Measurements from ENCODE around the gene C19orf12. TPM values are rescaled to one million over a fixed set of nuclear protein-coding genes. Genes with fewer than 3 reads are reported as not detected.

Gene C19orf12
- polyA plus RNA-seq, 1 donor from 2014 or later: 83.8 TPM

- TF ChIP-seq EP300 (conservative IDR thresholded peaks at IDR 0.05; ENCODE audit: poor library complexity, severe bottlenecking) (no peak), REST (IDR thresholded peaks at IDR 0.05; ENCODE audit: borderline replicate concordance) (no peak), RAD21 (conservative IDR thresholded peaks at IDR 0.05) (no peak), MXI1 (conservative IDR thresholded peaks at IDR 0.05; ENCODE audit: poor library complexity, severe bottlenecking) (no peak), EZH2 (IDR thresholded peaks at IDR 0.05; ENCODE audit: borderline replicate concordance, insufficient read depth, low read length, poor library complexity, severe bottlenecking) (no peak), TAF1 (IDR thresholded peaks at IDR 0.05; ENCODE audit: low read depth) (no peak), POLR2AphosphoS5 (IDR thresholded peaks at IDR 0.05) (no peak), CTCF (IDR thresholded peaks at IDR 0.05; ENCODE audit: poor library complexity, severe bottlenecking) (no peak), SMC3 (conservative IDR thresholded peaks at IDR 0.05; ENCODE audit: poor library complexity) (no peak)
- no peaks in the 10 kb centered on the region for H4K20me1 ChIP-seq (ENCODE audit: insufficient read depth)
- H2AFZ ChIP-seq (ENCODE audit: low read depth, low read length): no peak overlapping the region
Observed at GRCh38 chr19:29660835-29661234, 54.2 kb downstream of the C19orf12 start.

GRCh38 chr19:29658221-29658991 is 56.7 kb downstream of the C19orf12 start:
- no peaks in the 10 kb centered on the region for H3K9me2 ChIP-seq (ENCODE audit: insufficient read depth, low read length)
- no peaks in the 10 kb centered on the region for H3K9me3 ChIP-seq (ENCODE audit: low read length)
- H3K4me2 ChIP-seq (ENCODE audit: low read length): no peak overlapping the region
- H3K79me2 ChIP-seq (replicated peaks; ENCODE audit: insufficient read depth, low read length): no peaks in the 10 kb centered on the region
- H3K4me3 ChIP-seq (ENCODE audit: low read length): no peak overlapping the region
- H4K20me1 ChIP-seq (ENCODE audit: insufficient read depth): no peaks in the 10 kb centered on the region
- no peaks in the 10 kb centered on the region for H3K27me3 ChIP-seq (ENCODE audit: insufficient read depth, low read depth, low read length)
- no peak overlapping the region for H2AFZ ChIP-seq (ENCODE audit: low read depth, low read length)
- H3F3A ChIP-seq (ENCODE audit: insufficient read depth, low read length, poor library complexity, severe bottlenecking): no peaks in the 10 kb centered on the region
- no peak overlapping the region for H3K9ac ChIP-seq (ENCODE audit: low read length)
- TF ChIP-seq MXI1 (conservative IDR thresholded peaks at IDR 0.05; ENCODE audit: poor library complexity, severe bottlenecking): no peak
- no peak for TF ChIP-seq RAD21 (conservative IDR thresholded peaks at IDR 0.05)
- TF ChIP-seq POLR2AphosphoS5 (IDR thresholded peaks at IDR 0.05): no peak
- TF ChIP-seq REST (IDR thresholded peaks at IDR 0.05; ENCODE audit: borderline replicate concordance): no peak
- TF ChIP-seq EZH2 (IDR thresholded peaks at IDR 0.05; ENCODE audit: borderline replicate concordance, insufficient read depth, low read length, poor library complexity, severe bottlenecking): no peak
- TF ChIP-seq CTCF (IDR thresholded peaks at IDR 0.05; ENCODE audit: poor library complexity, severe bottlenecking): no peak
- no peak for TF ChIP-seq EP300 (conservative IDR thresholded peaks at IDR 0.05; ENCODE audit: poor library complexity, severe bottlenecking)
- no peak for TF ChIP-seq SMC3 (conservative IDR thresholded peaks at IDR 0.05; ENCODE audit: poor library complexity)
- TF ChIP-seq TAF1 (IDR thresholded peaks at IDR 0.05; ENCODE audit: low read depth): no peak
- no peaks in the 10 kb centered on the region for H3K36me3 ChIP-seq (ENCODE audit: insufficient read depth, low read length)
- no peak overlapping the region for H3K27ac ChIP-seq (ENCODE audit: low read length)

More at GRCh38 chr19:29660835-29661234, 54.2 kb downstream of the C19orf12 start:
- Histone ChIP-seq H3K27ac (ENCODE audit: low read length) (no peak overlapping the region), H3K9me3 (ENCODE audit: low read length) (no peaks in the 10 kb centered on the region), H3K36me3 (ENCODE audit: insufficient read depth, low read length) (no peaks in the 10 kb centered on the region), H3F3A (ENCODE audit: insufficient read depth, low read length, poor library complexity, severe bottlenecking) (no peaks in the 10 kb centered on the region), H3K4me2 (ENCODE audit: low read length) (no peak overlapping the region), H3K9ac (ENCODE audit: low read length) (no peak overlapping the region), H3K79me2 (replicated peaks; ENCODE audit: insufficient read depth, low read length) (no peaks in the 10 kb centered on the region), H3K4me3 (ENCODE audit: low read length) (no peak overlapping the region), H3K27me3 (ENCODE audit: insufficient read depth, low read depth, low read length) (peaks cover 12% of the 10 kb centered on the region), H3K9me2 (ENCODE audit: insufficient read depth, low read length) (no peaks in the 10 kb centered on the region)

Data from neural cell (in vitro differentiated cells).